Central memory CD8-positive, alpha-beta T cell (primary cell): Measurements from ENCODE around the gene STK40.

Source experiments
- ATAC-seq: fragments of 150-1000 bp; cut with Tn5 transposase; replicated peaks from 2 replicates; pipeline ENCODE4 v1.10.0; 2022; ENCODE audit warnings: mild to moderate bottlenecking, moderate FRiP score, moderate number of reproducible peaks; ENCODE audit not compliant: poor library complexity, severe bottlenecking; ENCODE audit errors: extremely low read depth
- DNase-seq, 2 donors: peaks; one replicate each; pipeline ENCODE4 v3.0.0; 2021; ENCODE audit warnings: low spot score in 2 of 2
- H3K27ac Mint-ChIP-seq: one replicate; pipeline ENCODE4 v1.8.0; 2022; ENCODE audit warnings: low read depth, mild to moderate bottlenecking, moderate library complexity, mixed read lengths
- H3K27me3 Mint-ChIP-seq: one replicate; pipeline ENCODE4 v1.8.0; 2022; ENCODE audit warnings: mixed read lengths
- H3K36me3 Mint-ChIP-seq: one replicate; pipeline ENCODE4 v1.8.0; 2022; ENCODE audit warnings: mild to moderate bottlenecking, moderate library complexity, mixed read lengths; ENCODE audit not compliant: insufficient read depth
- H3K4me1 Mint-ChIP-seq: one replicate; pipeline ENCODE4 v1.8.0; 2022; ENCODE audit warnings: mixed read lengths
- H3K4me3 Mint-ChIP-seq: one replicate; pipeline ENCODE4 v1.8.0; 2022; ENCODE audit warnings: mild to moderate bottlenecking, moderate library complexity, mixed read lengths
- H3K9me3 Mint-ChIP-seq: one replicate; pipeline ENCODE4 v1.8.0; 2022; ENCODE audit warnings: mixed read lengths

The STK40 gene

GRCh38 chr1:36358514-36359084 is 27.1 kb downstream of the STK40 start:
- DNase-seq = no peak
- Mint-ChIP-seq H3K4me3 (no peak overlapping the region), H3K27ac (no peak overlapping the region), H3K27me3 (no peaks in the 10 kb centered on the region), H3K4me1 (peaks cover 7% of the 10 kb centered on the region), H3K9me3 (no peaks in the 10 kb centered on the region), H3K36me3 (peaks cover 38% of the 10 kb centered on the region)
- ATAC-seq = no peak

- no peaks in the 10 kb centered on the region for H3K9me3 Mint-ChIP-seq
- H3K4me1 Mint-ChIP-seq = peaks cover 7% of the 10 kb centered on the region
- ATAC-seq (no peak), DNase-seq (no peak)
- no peaks in the 10 kb centered on the region for H3K27me3 Mint-ChIP-seq
- no peak overlapping the region for H3K4me3 Mint-ChIP-seq
- no peak overlapping the region for H3K27ac Mint-ChIP-seq
- H3K36me3 Mint-ChIP-seq = peaks cover 27% of the 10 kb centered on the region
Observed at GRCh38 chr1:36355811-36356210, 29.9 kb downstream of the STK40 start.

DNA sequence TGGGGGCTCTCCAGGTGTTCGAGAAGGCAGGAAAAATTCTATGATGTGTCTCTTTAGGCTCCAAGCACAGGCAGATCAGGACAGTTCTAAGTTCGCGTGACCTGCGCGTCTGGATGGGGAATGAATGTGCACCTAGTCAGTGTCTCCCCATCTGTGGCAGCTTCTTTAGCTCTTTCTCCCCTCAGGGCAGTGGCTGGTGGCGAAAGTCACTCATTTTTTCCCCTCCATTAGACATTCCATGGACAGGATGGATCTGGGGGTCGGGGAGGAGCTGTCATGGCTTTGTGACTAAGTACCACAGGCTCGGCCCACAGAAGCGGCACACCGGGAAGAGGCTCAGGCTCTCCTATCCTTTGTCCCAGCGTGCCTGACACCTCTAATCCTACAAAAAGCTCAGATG is 31.2 kb downstream of the STK40 start:
- Mint-ChIP-seq H3K27me3 (no peaks in the 10 kb centered on the region), H3K9me3 (no peaks in the 10 kb centered on the region), H3K36me3 (peaks cover 27% of the 10 kb centered on the region), H3K27ac (no peak overlapping the region), H3K4me3 (no peak overlapping the region), H3K4me1 (peaks cover 6% of the 10 kb centered on the region)
- DNase-seq (no peak), ATAC-seq (no peak)

- H3K4me3 Mint-ChIP-seq = no peak overlapping the region
- H3K36me3 Mint-ChIP-seq = peaks cover 23% of the 10 kb centered on the region
- H3K27me3 Mint-ChIP-seq = no peaks in the 10 kb centered on the region
- no peak overlapping the region for H3K27ac Mint-ChIP-seq
- no peak for DNase-seq
- peaks cover 6% of the 10 kb centered on the region for H3K4me1 Mint-ChIP-seq
- no peak for ATAC-seq
- H3K9me3 Mint-ChIP-seq = no peaks in the 10 kb centered on the region
Observed at GRCh38 chr1:36352910-36353878, 32.5 kb downstream of the STK40 start.

GRCh38 chr1:36352125-36352909 is 33.4 kb downstream of the STK40 start:
- DNase-seq (no peak), ATAC-seq (no peak)
- Mint-ChIP-seq H3K4me1 (peaks cover 6% of the 10 kb centered on the region), H3K36me3 (peaks cover 28% of the 10 kb centered on the region), H3K27me3 (no peaks in the 10 kb centered on the region), H3K27ac (no peak overlapping the region), H3K9me3 (no peaks in the 10 kb centered on the region), H3K4me3 (no peak overlapping the region)

GRCh38 chr1:36351227-36351977 is 34.3 kb downstream of the STK40 start:
- Mint-ChIP-seq H3K4me3 (no peak overlapping the region), H3K27ac (no peak overlapping the region)
- DNase-seq = no peak

DNA sequence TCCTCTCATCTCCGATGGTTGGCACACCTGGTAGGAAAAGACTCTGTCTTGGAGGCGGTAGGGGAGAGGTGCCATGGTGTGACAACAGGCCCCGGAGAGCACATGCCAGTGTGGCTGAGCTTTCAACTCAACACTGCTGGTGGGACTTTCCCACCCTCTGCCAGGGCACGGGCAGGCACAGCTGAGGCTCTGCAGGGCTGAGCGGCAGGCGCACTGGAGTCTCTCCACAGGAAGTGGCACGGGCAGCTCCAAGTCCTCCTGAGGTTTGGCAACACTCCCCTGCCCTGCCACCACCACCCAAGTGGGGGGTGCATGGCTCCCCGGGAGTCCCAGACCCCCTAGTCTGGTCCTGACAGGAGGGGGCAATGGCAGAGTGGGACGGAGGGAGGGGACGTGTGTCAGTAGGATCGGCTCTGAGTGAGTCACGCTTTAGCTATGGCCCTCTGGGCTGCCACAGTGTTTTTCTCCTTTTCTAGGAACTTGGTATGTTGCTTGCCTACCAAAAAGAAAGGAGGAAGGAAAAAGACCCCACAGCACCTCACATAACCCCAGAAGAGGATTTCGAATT is 35.0 kb downstream of the STK40 start:
- peaks cover 6% of the 10 kb centered on the region for H3K4me1 Mint-ChIP-seq
- no peak overlapping the region for H3K4me3 Mint-ChIP-seq
- DNase-seq (no peak), ATAC-seq (peak; percentile 84)
- H3K27ac Mint-ChIP-seq = no peak overlapping the region
- no peaks in the 10 kb centered on the region for H3K27me3 Mint-ChIP-seq
- H3K9me3 Mint-ChIP-seq = no peaks in the 10 kb centered on the region
- peaks cover 39% of the 10 kb centered on the region for H3K36me3 Mint-ChIP-seq

More at GRCh38 chr1:36351227-36351977, 34.3 kb downstream of the STK40 start:
- no peak for ATAC-seq
- Mint-ChIP-seq H3K36me3 (peaks cover 34% of the 10 kb centered on the region), H3K9me3 (no peaks in the 10 kb centered on the region), H3K4me1 (peaks cover 6% of the 10 kb centered on the region), H3K27me3 (no peaks in the 10 kb centered on the region)

DNA sequence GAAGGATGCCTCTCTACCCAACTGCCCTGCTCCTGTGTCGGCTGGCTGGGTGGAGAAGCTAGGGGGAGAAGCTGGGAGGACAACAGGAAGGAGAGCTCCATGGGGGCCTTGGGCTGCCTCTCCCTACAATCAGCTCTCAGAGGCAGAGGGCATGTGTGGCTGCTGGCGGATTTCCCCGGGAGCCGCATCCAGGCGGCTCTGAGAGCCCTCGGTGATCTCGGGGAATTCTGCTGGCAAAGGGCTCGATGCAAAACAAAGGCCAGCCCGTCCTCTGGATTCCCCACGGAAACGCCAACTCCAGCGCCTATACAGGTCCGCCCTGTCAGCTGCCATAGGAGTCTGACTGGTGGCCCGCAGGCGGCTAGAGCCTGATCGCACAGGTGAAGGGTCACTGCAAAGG is 35.9 kb downstream of the STK40 start:
- Mint-ChIP-seq H3K4me1 (peaks cover 7% of the 10 kb centered on the region), H3K27me3 (no peaks in the 10 kb centered on the region), H3K9me3 (no peaks in the 10 kb centered on the region), H3K36me3 (peaks cover 39% of the 10 kb centered on the region), H3K27ac (no peak overlapping the region), H3K4me3 (no peak overlapping the region)
- DNase-seq (no peak), ATAC-seq (no peak)

- Mint-ChIP-seq H3K27me3 (no peaks in the 10 kb centered on the region), H3K9me3 (no peaks in the 10 kb centered on the region), H3K36me3 (peaks cover 33% of the 10 kb centered on the region), H3K4me1 (peaks cover 10% of the 10 kb centered on the region), H3K27ac (no peak overlapping the region), H3K4me3 (no peak overlapping the region)
- no peak for ATAC-seq
- DNase-seq = no peak
Observed at GRCh38 chr1:36349241-36349671, 36.5 kb downstream of the STK40 start.

DNA sequence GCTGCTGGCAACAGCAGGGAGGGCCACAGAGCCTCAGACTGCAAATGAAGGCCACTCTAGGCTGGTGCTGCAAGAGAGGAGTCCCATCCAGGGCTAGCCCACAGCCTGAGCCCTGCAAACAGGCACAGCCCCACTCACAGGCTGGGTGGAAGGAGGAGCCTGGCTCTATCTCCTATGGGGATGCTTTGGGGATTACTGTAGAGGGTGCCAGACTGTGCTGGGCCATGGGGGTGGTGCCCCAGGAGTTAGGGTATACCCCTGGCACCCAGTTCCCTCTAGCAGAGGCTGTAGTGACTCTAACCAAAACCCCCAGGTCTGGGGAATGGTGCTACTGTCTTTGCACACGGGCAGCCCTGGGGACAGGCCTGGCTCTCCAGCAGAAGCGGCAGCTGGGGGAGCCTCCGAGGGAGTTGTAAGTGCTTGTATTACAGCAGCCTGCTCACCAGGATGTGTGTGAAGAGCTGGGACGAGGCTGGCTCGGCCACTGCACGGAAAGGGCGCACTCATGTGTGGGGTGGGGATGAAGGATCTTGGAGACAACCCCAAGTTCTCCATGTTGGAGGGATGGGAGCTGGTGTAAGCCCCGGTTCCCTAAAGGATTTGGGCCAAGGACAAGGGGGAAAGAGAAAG is 38.9 kb downstream of the STK40 start:
- H3K4me1 Mint-ChIP-seq = peaks cover 10% of the 10 kb centered on the region
- H3K36me3 Mint-ChIP-seq = peaks cover 28% of the 10 kb centered on the region
- H3K27ac Mint-ChIP-seq = no peak overlapping the region
- DNase-seq (no peak), ATAC-seq (no peak)
- H3K4me3 Mint-ChIP-seq = no peak overlapping the region
- H3K9me3 Mint-ChIP-seq = no peaks in the 10 kb centered on the region
- H3K27me3 Mint-ChIP-seq = no peaks in the 10 kb centered on the region

- ATAC-seq = no peak
- Mint-ChIP-seq H3K9me3 (no peaks in the 10 kb centered on the region), H3K4me3 (no peak overlapping the region), H3K4me1 (peaks cover 6% of the 10 kb centered on the region), H3K27me3 (no peaks in the 10 kb centered on the region), H3K36me3 (peaks cover 25% of the 10 kb centered on the region), H3K27ac (no peak overlapping the region)
- no peak for DNase-seq
Observed at GRCh38 chr1:36345353-36345752, 40.4 kb downstream of the STK40 start.

DNA sequence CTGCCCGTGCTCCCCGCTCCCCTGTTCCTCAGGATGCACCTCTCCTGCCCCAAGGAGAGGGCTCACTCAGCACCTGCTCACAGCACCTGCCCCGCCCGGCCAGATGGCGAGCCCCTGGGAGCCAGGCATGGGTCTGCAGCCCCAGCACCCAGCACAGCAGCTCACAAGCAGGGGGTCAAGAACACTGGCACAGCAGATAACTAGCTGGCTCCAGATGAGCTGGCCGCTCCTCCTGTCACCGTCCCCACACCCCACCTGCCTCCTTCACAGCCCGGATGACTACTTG is 41.4 kb downstream of the STK40 start:
- no peaks in the 10 kb centered on the region for H3K9me3 Mint-ChIP-seq
- H3K27me3 Mint-ChIP-seq = no peaks in the 10 kb centered on the region
- peaks cover 4% of the 10 kb centered on the region for H3K4me1 Mint-ChIP-seq
- H3K36me3 Mint-ChIP-seq = peaks cover 27% of the 10 kb centered on the region
- H3K4me3 Mint-ChIP-seq = no peak overlapping the region
- no peak for ATAC-seq
- no peak overlapping the region for H3K27ac Mint-ChIP-seq
- DNase-seq = no peak
